Measurements from ENCODE around the gene CABP5.
"Not testable (repeated sequence)": the region's sequence is repeated elsewhere in the genome, so short reads cannot be mapped to it uniquely, and the experiment has no call there.

CABP5 gene

GRCh38 chr19:48043675-48044258 is at the start of gene CABP5:
TSS of gene CABP5 (minus strand) at chr19:48044079. CDS start at chr19:48043922, 157 bp downstream.
- TF ChIP-seq CTCF (conservative IDR thresholded peaks at IDR 0.05; ENCODE audit: control insufficient read depth, insufficient read depth, low read depth, low read length): no peak
- DNase-seq (ENCODE audit: low read depth): no peak
- H3K4me3 ChIP-seq (ENCODE audit: control insufficient read depth, low read depth, low read length): no peak within 1 kb of the TSS

- H3K4me3 ChIP-seq (ENCODE audit: control insufficient read depth, low read depth, low read length): not testable (repeated sequence)
- DNase-seq (ENCODE audit: low read depth): peak; percentile 98
These were observed 47.3 kb upstream of the CABP5 start for GRCh38 chr19:48091111-48091718.

GRCh38 chr19:48090281-48090802 is 46.5 kb upstream of the CABP5 start:
- H3K4me3 ChIP-seq (ENCODE audit: control insufficient read depth, low read depth, low read length): no peak overlapping the region
- DNase-seq (ENCODE audit: low read depth): no peak
- no peak for TF ChIP-seq CTCF (conservative IDR thresholded peaks at IDR 0.05; ENCODE audit: control insufficient read depth, insufficient read depth, low read depth, low read length)

- not testable (repeated sequence) for H3K4me3 ChIP-seq (ENCODE audit: control insufficient read depth, low read depth, low read length)
- peak; percentile 6 for DNase-seq (ENCODE audit: low read depth)
These were observed 45.1 kb upstream of the CABP5 start for GRCh38 chr19:48088991-48089390.

- TF ChIP-seq CTCF (conservative IDR thresholded peaks at IDR 0.05; ENCODE audit: control insufficient read depth, insufficient read depth, low read depth, low read length): no peak
- no peak overlapping the region for H3K4me3 ChIP-seq (ENCODE audit: control insufficient read depth, low read depth, low read length)
- no peak for DNase-seq (ENCODE audit: low read depth)
These were observed 42.3 kb upstream of the CABP5 start for GRCh38 chr19:48085904-48086864.

- no peak overlapping the region for H3K4me3 ChIP-seq (ENCODE audit: control insufficient read depth, low read depth, low read length)
- DNase-seq (ENCODE audit: low read depth): no peak
- no peak for TF ChIP-seq CTCF (conservative IDR thresholded peaks at IDR 0.05; ENCODE audit: control insufficient read depth, insufficient read depth, low read depth, low read length)
These were observed 41.2 kb upstream of the CABP5 start for GRCh38 chr19:48085076-48085475.

GRCh38 chr19:48081106-48081505 is 37.2 kb upstream of the CABP5 start:
- DNase-seq (ENCODE audit: low read depth): peak; percentile 7
- TF ChIP-seq CTCF (conservative IDR thresholded peaks at IDR 0.05; ENCODE audit: control insufficient read depth, insufficient read depth, low read depth, low read length): no peak
- no peak overlapping the region for H3K4me3 ChIP-seq (ENCODE audit: control insufficient read depth, low read depth, low read length)

- not testable (repeated sequence) for H3K4me3 ChIP-seq (ENCODE audit: control insufficient read depth, low read depth, low read length); DNase-seq (ENCODE audit: low read depth)
These were observed 26.4 kb upstream of the CABP5 start for GRCh38 chr19:48070177-48070769.

Measured in fibroblast of mammary gland (primary cell).